ENCODE measurements around the gene MAPKAPK3. TPM values are rescaled to one million over a fixed set of nuclear protein-coding genes. Genes with fewer than 3 reads are reported as not detected.

Gene MAPKAPK3
- total and polyA plus RNA-seq, 9 donors: 15.8 to 44.7 (median 29.3) TPM

GRCh38 chr3:50623840-50624474 lies 7.0 kb downstream of the MAPKAPK3 start:
- no peaks in the 10 kb centered on the region for H3K9me3 ChIP-seq
- intact Hi-C loops (cut with DNase I): no loop called here
- no peak overlapping the region for H3K4me3 ChIP-seq
- H3K36me3 ChIP-seq: no peaks in the 10 kb centered on the region
- no peaks in the 10 kb centered on the region for H3K27me3 ChIP-seq
- DNase-seq: no peak
- 58 to 67% (median 62%) methylated on average over 6 of the region's 6 CpGs for whole genome bisulfite sequencing, 3 donors
- H3K27ac ChIP-seq: no peak overlapping the region
- TF ChIP-seq, protein P1, sequence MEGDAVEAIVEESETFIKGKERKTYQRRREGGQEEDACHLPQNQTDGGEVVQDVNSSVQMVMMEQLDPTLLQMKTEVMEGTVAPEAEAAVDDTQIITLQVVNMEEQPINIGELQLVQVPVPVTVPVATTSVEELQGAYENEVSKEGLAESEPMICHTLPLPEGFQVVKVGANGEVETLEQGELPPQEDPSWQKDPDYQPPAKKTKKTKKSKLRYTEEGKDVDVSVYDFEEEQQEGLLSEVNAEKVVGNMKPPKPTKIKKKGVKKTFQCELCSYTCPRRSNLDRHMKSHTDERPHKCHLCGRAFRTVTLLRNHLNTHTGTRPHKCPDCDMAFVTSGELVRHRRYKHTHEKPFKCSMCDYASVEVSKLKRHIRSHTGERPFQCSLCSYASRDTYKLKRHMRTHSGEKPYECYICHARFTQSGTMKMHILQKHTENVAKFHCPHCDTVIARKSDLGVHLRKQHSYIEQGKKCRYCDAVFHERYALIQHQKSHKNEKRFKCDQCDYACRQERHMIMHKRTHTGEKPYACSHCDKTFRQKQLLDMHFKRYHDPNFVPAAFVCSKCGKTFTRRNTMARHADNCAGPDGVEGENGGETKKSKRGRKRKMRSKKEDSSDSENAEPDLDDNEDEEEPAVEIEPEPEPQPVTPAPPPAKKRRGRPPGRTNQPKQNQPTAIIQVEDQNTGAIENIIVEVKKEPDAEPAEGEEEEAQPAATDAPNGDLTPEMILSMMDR (IDR thresholded peaks at IDR 0.05): no peak
- TF ChIP-seq EP300 (IDR thresholded peaks at IDR 0.05) (no peak), POLR2A (IDR thresholded peaks at IDR 0.05) (no peak)
- peaks cover 2% of the 10 kb centered on the region for H3K4me1 ChIP-seq (ENCODE audit: insufficient read depth)

- WGBS, 3 donors: 99 to 100% (median 100%) methylated on average over 2 of the region's 2 CpGs
- Histone ChIP-seq H3K36me3 (no peaks in the 10 kb centered on the region), H3K4me1 (ENCODE audit: insufficient read depth) (peaks cover 2% of the 10 kb centered on the region), H3K4me3 (no peak overlapping the region), H3K9me3 (no peaks in the 10 kb centered on the region), H3K27me3 (no peaks in the 10 kb centered on the region), H3K27ac (no peak overlapping the region)
- intact Hi-C loops (cut with DNase I): no loop called here
- no peak for DNase-seq
- no peak for TF ChIP-seq POLR2A (IDR thresholded peaks at IDR 0.05)
- TF ChIP-seq EP300 (IDR thresholded peaks at IDR 0.05): no peak
- TF ChIP-seq, protein P1 (IDR thresholded peaks at IDR 0.05): no peak
These were observed 7.7 kb downstream of the MAPKAPK3 start for GRCh38 chr3:50624634-50625033.

DNA sequence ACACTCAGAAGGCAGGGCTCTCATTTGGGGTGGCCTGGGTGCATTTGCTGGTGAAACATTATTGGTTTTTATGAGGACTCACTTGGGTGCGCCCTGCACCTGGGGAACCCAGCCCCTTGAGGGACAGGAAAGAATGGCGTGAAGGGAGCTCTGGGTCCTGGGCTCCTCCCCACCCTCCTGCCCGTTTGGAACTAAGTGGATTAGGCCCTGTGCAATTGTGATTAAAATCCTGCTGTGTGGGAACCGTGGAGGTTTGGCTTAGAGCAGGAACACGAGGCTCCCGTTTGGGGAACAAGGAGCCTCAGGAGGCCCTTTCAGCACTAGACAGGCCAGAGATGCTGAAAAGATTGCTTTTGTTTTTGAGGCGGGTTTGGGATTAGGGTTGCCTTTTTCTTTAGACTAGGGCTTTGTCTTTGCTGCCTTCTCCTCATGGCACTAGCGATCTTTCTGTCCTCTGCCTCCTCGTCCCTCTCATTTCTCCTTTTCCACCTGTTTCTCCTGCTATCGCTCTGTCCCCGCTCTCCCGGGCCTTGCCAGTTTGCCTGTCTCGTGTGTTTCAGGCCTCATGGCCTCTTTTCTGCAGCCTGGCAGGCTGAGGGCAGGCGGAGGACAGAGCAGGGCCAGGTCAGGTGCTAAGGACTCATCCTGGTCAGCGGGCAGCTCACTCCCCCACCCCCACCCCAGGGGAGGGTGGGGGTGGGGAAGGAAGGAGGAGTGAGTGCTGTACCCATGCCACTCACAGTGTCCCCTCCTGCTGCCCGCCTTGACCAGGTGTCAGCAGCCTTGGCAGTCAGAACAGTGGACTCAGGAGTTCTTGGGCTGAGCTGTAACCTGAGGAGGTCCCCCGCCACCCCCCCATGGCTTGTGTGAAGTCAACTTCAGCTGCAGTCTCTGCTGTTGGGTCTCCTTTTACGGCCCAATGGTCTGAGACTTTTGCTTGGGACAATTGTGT lies 8.6 kb downstream of the MAPKAPK3 start:
- Histone ChIP-seq H3K9me3 (no peaks in the 10 kb centered on the region), H3K27ac (no peak overlapping the region), H3K27me3 (no peaks in the 10 kb centered on the region), H3K4me3 (no peak overlapping the region), H3K36me3 (no peaks in the 10 kb centered on the region), H3K4me1 (ENCODE audit: insufficient read depth) (peaks cover 1% of the 10 kb centered on the region)
- 77 to 80% (median 79%) methylated on average over 18 of the region's 18 CpGs for WGBS, 3 donors
- intact Hi-C loops (cut with DNase I): no loop called here
- TF ChIP-seq EP300 (IDR thresholded peaks at IDR 0.05): no peak
- TF ChIP-seq, protein P1 (IDR thresholded peaks at IDR 0.05): no peak
- no peak for DNase-seq

GRCh38 chr3:50626401-50626800 lies 9.4 kb downstream of the MAPKAPK3 start:
- intact Hi-C loops (cut with DNase I): no loop called here
- Histone ChIP-seq H3K9me3 (no peaks in the 10 kb centered on the region), H3K36me3 (no peaks in the 10 kb centered on the region), H3K27ac (no peak overlapping the region), H3K4me1 (ENCODE audit: insufficient read depth) (no peaks in the 10 kb centered on the region), H3K4me3 (no peak overlapping the region), H3K27me3 (no peaks in the 10 kb centered on the region)
- 88 to 91% (median 90%) methylated on average over 3 of the region's 3 CpGs for WGBS, 3 donors
- TF ChIP-seq, protein P1 (IDR thresholded peaks at IDR 0.05): no peak
- TF ChIP-seq EP300 (IDR thresholded peaks at IDR 0.05): no peak
- no peak for TF ChIP-seq POLR2A (IDR thresholded peaks at IDR 0.05)
- no peak for DNase-seq

All from ovary (tissue), 9 donors.